Esophagus squamous epithelium (tissue), 5 donors: Measurements from ENCODE around the gene PARP9. TPM values are rescaled to one million over a fixed set of nuclear protein-coding genes. Genes with fewer than 3 reads are reported as not detected.

Experiments used
- DNase-seq: peaks from one replicate; lab custom pipeline; 2025; lab: John Stamatoyannopoulos, UW
- H3K27ac ChIP-seq, 4 donors: fragments of 200-600 bp; sonication (generic); one replicate each; pipeline ENCODE4 v1.5.1; 2016 to 2019; ENCODE audit warnings: mild to moderate bottlenecking in 1 of 4
- H3K27me3 ChIP-seq, 4 donors: fragments of 200-600 bp; sonication (generic); 1 replicate in 3 of 4; 2 replicates in 1 of 4; pipeline versions ENCODE4 v1.5.1 to v1.6.0; 2017 to 2021; ENCODE audit warnings: antibody characterized with exemption in 1 of 4
- H3K36me3 ChIP-seq, 3 donors: fragments of 200-600 bp; sonication (generic); one replicate each; pipeline ENCODE4 v1.5.1; 2016 to 2019
- H3K4me1 ChIP-seq, 3 donors: fragments of 200-600 bp; sonication (generic); one replicate each; pipeline ENCODE4 v1.5.1; 2017 to 2019
- H3K4me3 ChIP-seq, 4 donors: fragments of 200-600 bp; sonication (generic); 1 replicate in 3 of 4; 2 replicates in 1 of 4; pipeline ENCODE4 v1.5.1; 2016 to 2019; ENCODE audit warnings: mild to moderate bottlenecking in 2 of 4, moderate library complexity in 1 of 4
- H3K9me3 ChIP-seq, 3 donors: fragments of 200-600 bp; sonication (generic); one replicate each; pipeline ENCODE4 v1.5.1; 2016 to 2019
- CTCF ChIP-seq, 6 experiments: fragments of 450-650 bp in 4 of 6; fragments of 200-600 bp in 2 of 6; sonication (generic) in 2 of 6; IDR thresholded peaks; one replicate each; pipeline ENCODE4 v1.5.1; 2016 to 2019; ENCODE audit warnings: antibody characterized with exemption in 6 of 6, mild to moderate bottlenecking in 4 of 6, moderate library complexity in 4 of 6
- POLR2A ChIP-seq, 4 donors: fragments of 450-650 bp; IDR thresholded peaks; one replicate each; pipeline ENCODE4 v1.6.1; 2017; ENCODE audit warnings: antibody characterized with exemption in 4 of 4, mild to moderate bottlenecking in 4 of 4, moderate library complexity in 3 of 4
- WGBS, 2 donors: methylation state at CpG; one replicate each; pipeline ENCODE4 v1.1.5; 2018; 5-methylcytosine and 5-hydroxymethylcytosine counted together
- intact Hi-C: fragments of 100-400 bp; cut with DNase I; formaldehyde crosslinking; loops from one replicate; pipeline ENCODE4 v1.15.0; 2022
- total RNA-seq, 4 donors: library from RNA; depleted of rRNA; stranded (reverse); fragments of >200 nt; gene quantifications; one replicate each; pipeline ENCODE4 v1.1.0, GENCODE V29; 2016
- donor health status: DM: yes; HTN: yes; CAD: no.

Gene PARP9
- total RNA-seq, 4 donors from 2014 or later, result 16.6 to 50.0 (median 19.9) TPM

DNA sequence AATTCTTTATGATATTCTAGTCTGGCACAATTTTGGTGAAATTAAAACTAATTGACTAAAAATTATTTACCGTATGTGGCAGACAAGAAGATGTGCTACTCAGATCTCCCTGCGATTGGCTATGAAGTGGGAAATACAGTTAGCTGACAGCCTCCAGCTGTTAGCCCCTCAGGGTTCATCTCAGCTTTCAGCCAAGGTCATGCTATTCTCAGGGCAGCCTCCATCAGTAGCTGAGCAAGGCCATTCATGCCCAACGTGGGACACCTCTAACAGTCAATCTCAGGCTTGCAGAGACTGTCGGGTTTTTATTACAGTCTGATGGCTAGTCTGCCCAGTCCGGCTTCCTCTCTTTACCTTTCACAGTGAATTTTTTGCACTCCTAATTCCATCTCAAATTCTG lies 6.7 kb downstream of the PARP9 start:
- no peak overlapping the region for H3K27ac ChIP-seq
- TF ChIP-seq POLR2A (IDR thresholded peaks at IDR 0.05), result no peak
- TF ChIP-seq CTCF (IDR thresholded peaks at IDR 0.05), result no peak
- peaks cover under 1 to 17% (median 4%) of the 10 kb centered on the region in 3 donors for H3K4me1 ChIP-seq
- H3K9me3 ChIP-seq, result no peaks in the 10 kb centered on the region
- peaks cover 14 to 72% (median 15%) of the 10 kb centered on the region in 3 donors for H3K36me3 ChIP-seq
- no peaks in the 10 kb centered on the region for H3K27me3 ChIP-seq
- 91 to 92% methylated on average over 5 of the region's 5 CpGs for WGBS, 2 donors
- DNase-seq, result no peak
- H3K4me3 ChIP-seq, result no peak overlapping the region
- intact Hi-C loops, result no loop called here

- DNase-seq, result no peak
- H3K4me1 ChIP-seq, result no peaks in the 10 kb centered on the region
- H3K27me3 ChIP-seq, result no peaks in the 10 kb centered on the region
- intact Hi-C loops, result no loop called here
- TF ChIP-seq CTCF (IDR thresholded peaks at IDR 0.05), result no peak
- no peak for TF ChIP-seq POLR2A (IDR thresholded peaks at IDR 0.05)
- H3K36me3 ChIP-seq, result peaks cover 14 to 91% (median 20%) of the 10 kb centered on the region in 3 donors
- no peak overlapping the region for H3K4me3 ChIP-seq
- no peaks in the 10 kb centered on the region for H3K9me3 ChIP-seq
- 81 to 89% methylated on average over 6 of the region's 6 CpGs for WGBS, 2 donors
- no peak overlapping the region for H3K27ac ChIP-seq
Measured at GRCh38 chr3:122555275-122556071, 8.6 kb downstream of the PARP9 start.

GRCh38 chr3:122553171-122553570 lies 10.9 kb downstream of the PARP9 start:
- WGBS, 2 donors, result 61 to 74% methylated on average over 3 of the region's 3 CpGs
- H3K36me3 ChIP-seq, result peaks cover 10 to 99% (median 20%) of the 10 kb centered on the region in 3 donors

DNA sequence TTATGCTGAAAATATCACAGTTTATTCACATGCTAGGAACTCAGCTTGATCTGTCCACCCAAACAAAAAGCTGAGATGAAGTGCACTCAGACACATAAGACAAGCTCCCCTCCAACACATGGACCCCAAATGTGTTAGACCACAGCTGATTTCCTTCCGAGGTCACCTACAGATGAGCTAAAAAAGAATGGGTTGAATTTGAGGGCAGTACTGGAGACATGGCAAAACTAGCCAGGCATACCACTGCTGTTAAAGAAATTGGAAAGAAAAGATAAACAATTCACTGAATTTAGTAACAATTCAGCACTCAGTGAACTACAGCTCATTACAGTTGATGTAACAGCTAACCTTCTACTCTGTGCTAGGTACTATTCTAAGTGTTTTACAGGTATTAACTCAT lies 15.5 kb downstream of the PARP9 start:
- H3K4me3 ChIP-seq, result no peak overlapping the region
- H3K36me3 ChIP-seq, result peaks cover 5 to 98% (median 12%) of the 10 kb centered on the region in 3 donors
- TF ChIP-seq CTCF (IDR thresholded peaks at IDR 0.05) (no peak), POLR2A (IDR thresholded peaks at IDR 0.05) (no peak)
- no peak for DNase-seq
- no peaks in the 10 kb centered on the region for H3K4me1 ChIP-seq
- H3K27ac ChIP-seq, result no peak overlapping the region
- H3K9me3 ChIP-seq, result no peaks in the 10 kb centered on the region
- H3K27me3 ChIP-seq, result no peaks in the 10 kb centered on the region
- intact Hi-C loops, result no loop called here
- WGBS, 2 donors, result 88 to 100% methylated on average over 1 of the region's 1 CpG

More at GRCh38 chr3:122553171-122553570, 10.9 kb downstream of the PARP9 start:
- no peaks in the 10 kb centered on the region for H3K9me3 ChIP-seq
- intact Hi-C loops, result no loop called here
- no peak overlapping the region for H3K27ac ChIP-seq
- TF ChIP-seq CTCF (IDR thresholded peaks at IDR 0.05), result no peak
- no peak for DNase-seq
- H3K4me3 ChIP-seq, result no peak overlapping the region
- H3K27me3 ChIP-seq, result no peaks in the 10 kb centered on the region
- H3K4me1 ChIP-seq, result no peaks in the 10 kb centered on the region

DNA sequence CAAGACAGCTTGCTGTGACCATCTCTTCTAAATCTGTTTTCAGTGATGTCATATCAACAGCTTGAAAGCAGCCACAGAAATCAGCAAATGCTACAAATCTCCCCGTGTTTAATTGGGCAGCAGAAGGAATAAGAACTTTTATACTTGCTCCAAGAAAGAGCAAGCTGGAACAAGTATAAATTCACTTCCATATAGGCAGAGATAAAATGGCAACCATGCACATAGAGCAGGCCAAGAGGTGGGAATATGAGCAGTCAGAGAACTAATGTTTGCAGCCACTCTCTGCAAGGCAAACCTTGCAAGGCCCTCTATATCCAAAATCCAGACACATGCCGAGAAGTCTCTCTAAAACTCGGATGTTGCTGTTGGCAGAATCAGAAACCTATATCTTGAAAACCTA lies 16.0 kb downstream of the PARP9 start:
- Histone ChIP-seq H3K9me3 (no peaks in the 10 kb centered on the region), H3K36me3 (peaks cover 5 to 98% (median 17%) of the 10 kb centered on the region in 3 donors), H3K4me3 (no peak overlapping the region), H3K4me1 (no peaks in the 10 kb centered on the region), H3K27ac (no peak overlapping the region), H3K27me3 (no peaks in the 10 kb centered on the region)
- TF ChIP-seq POLR2A (IDR thresholded peaks at IDR 0.05), result no peak
- intact Hi-C loops, result no loop called here
- DNase-seq, result no peak
- 63 to 64% methylated on average over 3 of the region's 3 CpGs for WGBS, 2 donors
